GM06990 (cell line): ENCODE results near the gene OVOL3.

Experiments
- DNase-seq: peaks from one replicate; pipeline ENCODE4 v3.0.0-alpha.2; 2011; ENCODE audit not compliant: insufficient read length; ENCODE audit errors: extremely low read depth
- H3K27me3 ChIP-seq: replicated peaks from 2 replicates; pipeline ENCODE4 v1.6.0; 2011; ENCODE audit warnings: low read length; ENCODE audit not compliant: control insufficient read depth, insufficient read depth
- H3K36me3 ChIP-seq: 2 replicates; pipeline ENCODE4 v1.5.1; 2011; ENCODE audit warnings: low read length; ENCODE audit not compliant: control insufficient read depth, insufficient read depth
- H3K4me3 ChIP-seq: replicated peaks from 2 replicates; pipeline ENCODE4 v1.5.1; 2011; ENCODE audit warnings: low read depth, mild to moderate bottlenecking, control low read depth, low read length
- CTCF ChIP-seq: IDR thresholded peaks from 2 replicates; pipeline ENCODE4 v1.5.1; 2011; ENCODE audit warnings: low read length, control low read depth, mild to moderate bottlenecking, inconsistent platforms; ENCODE audit not compliant: insufficient read depth, poor library complexity, severe bottlenecking

The OVOL3 gene

GRCh38 chr19:36152352-36153091, 41.6 kb downstream of the OVOL3 start, which contains the start of gene COX7A1:
COX7A1 (minus strand) TSS chr19:36152447; CDS start chr19:36152407, 40 bp downstream.
- Histone ChIP-seq H3K36me3 (peaks cover 23% of the 10 kb centered on the region), H3K4me3 (no peak within 1 kb of the TSS)

GRCh38 chr19:36153126-36153525, 42.2 kb downstream of the OVOL3 start:
- Histone ChIP-seq H3K4me3 (no peak overlapping the region), H3K27me3 (no peaks in the 10 kb centered on the region), H3K36me3 (peaks cover 23% of the 10 kb centered on the region)
- TF ChIP-seq CTCF: no peak
- no peak for DNase-seq

More at GRCh38 chr19:36152352-36153091, 41.6 kb downstream of the OVOL3 start, which contains the start of gene COX7A1:
- no peak for TF ChIP-seq CTCF
- no peaks in the 10 kb centered on the region for H3K27me3 ChIP-seq
- no peak for DNase-seq

- H3K36me3 ChIP-seq: no peaks in the 10 kb centered on the region
- H3K27me3 ChIP-seq: no peaks in the 10 kb centered on the region
- DNase-seq: no peak
- no peak for TF ChIP-seq CTCF
- H3K4me3 ChIP-seq: no peak overlapping the region
These were observed 50.1 kb downstream of the OVOL3 start for GRCh38 chr19:36160821-36161596.
